Stomach (tissue), 4 donors: ENCODE results near the gene RPL7A.

Experiments used
- POLR2A ChIP-seq, 4 donors: fragments of 450-650 bp; IDR thresholded peaks; one replicate each; pipeline ENCODE4 v1.6.1; 2016; ENCODE audit warnings: antibody characterized with exemption in 4 of 4, control low read depth in 2 of 4, mild to moderate bottlenecking in 1 of 4, moderate library complexity in 1 of 4
- POLR2AphosphoS5 ChIP-seq, 3 donors: sonication (generic); formaldehyde crosslinking; IDR thresholded peaks; one replicate each; pipeline ENCODE4 v1.6.1; 2016; ENCODE audit warnings: antibody characterized with exemption in 3 of 3
- TF ChIP-seq, protein P1 (sequence below), 7 experiments: fragments of 450-650 bp in 4 of 7; fragments of 200-600 bp in 3 of 7; sonication (generic) in 3 of 7; IDR thresholded peaks; one replicate each; pipeline ENCODE4 v1.5.1; 2016 to 2019; ENCODE audit warnings: antibody characterized with exemption in 7 of 7, control low read depth in 2 of 7, mild to moderate bottlenecking in 1 of 7

DNA sequence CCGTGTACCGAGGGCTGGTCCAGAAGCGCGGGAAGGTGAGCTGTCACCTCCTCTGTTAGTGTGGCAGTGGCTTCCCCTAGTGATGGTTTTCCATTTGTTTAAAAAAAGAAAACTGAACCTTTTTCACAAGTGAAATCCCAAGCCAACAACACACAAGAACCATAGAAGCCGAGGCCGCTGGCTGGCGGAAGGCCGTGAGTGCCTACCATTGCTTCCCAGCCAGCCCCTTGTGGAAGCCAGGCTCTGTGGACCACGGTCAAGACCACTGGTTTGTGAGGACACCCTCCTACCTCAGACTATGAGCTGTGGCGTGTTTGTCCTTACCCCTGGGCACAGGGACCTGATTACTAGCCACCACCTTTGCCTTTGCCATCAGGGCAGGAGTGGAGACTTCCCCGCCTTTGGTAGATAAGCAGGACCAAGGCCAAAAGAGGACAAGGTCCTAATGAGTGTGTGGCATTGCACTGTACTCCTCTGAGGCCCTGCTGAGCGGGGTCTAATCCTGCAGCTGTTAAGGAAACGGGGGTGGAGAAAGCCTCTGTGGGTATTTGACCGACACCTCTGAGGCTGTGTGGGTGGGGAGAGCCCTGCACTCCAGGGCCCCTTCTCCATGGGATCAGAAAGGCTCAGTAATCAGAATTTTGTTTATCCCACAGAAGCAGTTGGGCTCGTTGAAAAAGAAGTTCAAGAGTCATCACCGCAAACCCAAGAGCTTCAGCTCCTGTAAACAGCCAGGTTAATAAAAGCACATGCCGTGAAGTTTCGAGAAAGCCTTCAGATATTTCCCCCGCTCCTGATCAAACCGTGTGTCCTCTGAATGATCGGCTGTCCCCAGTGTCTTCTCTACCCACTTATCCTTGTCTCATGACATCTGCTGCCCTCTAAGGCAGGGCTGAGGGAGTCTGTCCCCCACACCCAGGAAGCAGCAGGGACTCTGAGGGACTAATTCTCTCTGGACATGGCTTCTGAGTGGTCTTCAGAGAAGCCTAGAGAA lies 12.7 kb downstream of the RPL7A start:
- TF ChIP-seq, protein P1, sequence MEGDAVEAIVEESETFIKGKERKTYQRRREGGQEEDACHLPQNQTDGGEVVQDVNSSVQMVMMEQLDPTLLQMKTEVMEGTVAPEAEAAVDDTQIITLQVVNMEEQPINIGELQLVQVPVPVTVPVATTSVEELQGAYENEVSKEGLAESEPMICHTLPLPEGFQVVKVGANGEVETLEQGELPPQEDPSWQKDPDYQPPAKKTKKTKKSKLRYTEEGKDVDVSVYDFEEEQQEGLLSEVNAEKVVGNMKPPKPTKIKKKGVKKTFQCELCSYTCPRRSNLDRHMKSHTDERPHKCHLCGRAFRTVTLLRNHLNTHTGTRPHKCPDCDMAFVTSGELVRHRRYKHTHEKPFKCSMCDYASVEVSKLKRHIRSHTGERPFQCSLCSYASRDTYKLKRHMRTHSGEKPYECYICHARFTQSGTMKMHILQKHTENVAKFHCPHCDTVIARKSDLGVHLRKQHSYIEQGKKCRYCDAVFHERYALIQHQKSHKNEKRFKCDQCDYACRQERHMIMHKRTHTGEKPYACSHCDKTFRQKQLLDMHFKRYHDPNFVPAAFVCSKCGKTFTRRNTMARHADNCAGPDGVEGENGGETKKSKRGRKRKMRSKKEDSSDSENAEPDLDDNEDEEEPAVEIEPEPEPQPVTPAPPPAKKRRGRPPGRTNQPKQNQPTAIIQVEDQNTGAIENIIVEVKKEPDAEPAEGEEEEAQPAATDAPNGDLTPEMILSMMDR (IDR thresholded peaks at IDR 0.05), result no peak
- no peak for TF ChIP-seq POLR2AphosphoS5 (IDR thresholded peaks at IDR 0.05)
- no peak for TF ChIP-seq POLR2A (IDR thresholded peaks at IDR 0.05)
